Forelimb muscle (tissue), 1 donor: ENCODE results near the gene CEBPG. TPM values are rescaled to one million over a fixed set of nuclear protein-coding genes. Genes with fewer than 3 reads are reported as not detected.

Source experiments
- DNase-seq: peaks from one replicate; pipeline ENCODE4 v3.0.0-alpha.2; 2013; ENCODE audit warnings: low read depth
- polyA plus RNA-seq: library from polyadenylated mRNA; unstranded; fragments of 120-200 nt; gene quantifications from one replicate; pipeline ENCODE4 v1.2.1, GENCODE V29; 2013; ENCODE audit not compliant: insufficient read length

CEBPG gene
- polyA plus RNA-seq, 1 donor, result 19.4 TPM

DNA sequence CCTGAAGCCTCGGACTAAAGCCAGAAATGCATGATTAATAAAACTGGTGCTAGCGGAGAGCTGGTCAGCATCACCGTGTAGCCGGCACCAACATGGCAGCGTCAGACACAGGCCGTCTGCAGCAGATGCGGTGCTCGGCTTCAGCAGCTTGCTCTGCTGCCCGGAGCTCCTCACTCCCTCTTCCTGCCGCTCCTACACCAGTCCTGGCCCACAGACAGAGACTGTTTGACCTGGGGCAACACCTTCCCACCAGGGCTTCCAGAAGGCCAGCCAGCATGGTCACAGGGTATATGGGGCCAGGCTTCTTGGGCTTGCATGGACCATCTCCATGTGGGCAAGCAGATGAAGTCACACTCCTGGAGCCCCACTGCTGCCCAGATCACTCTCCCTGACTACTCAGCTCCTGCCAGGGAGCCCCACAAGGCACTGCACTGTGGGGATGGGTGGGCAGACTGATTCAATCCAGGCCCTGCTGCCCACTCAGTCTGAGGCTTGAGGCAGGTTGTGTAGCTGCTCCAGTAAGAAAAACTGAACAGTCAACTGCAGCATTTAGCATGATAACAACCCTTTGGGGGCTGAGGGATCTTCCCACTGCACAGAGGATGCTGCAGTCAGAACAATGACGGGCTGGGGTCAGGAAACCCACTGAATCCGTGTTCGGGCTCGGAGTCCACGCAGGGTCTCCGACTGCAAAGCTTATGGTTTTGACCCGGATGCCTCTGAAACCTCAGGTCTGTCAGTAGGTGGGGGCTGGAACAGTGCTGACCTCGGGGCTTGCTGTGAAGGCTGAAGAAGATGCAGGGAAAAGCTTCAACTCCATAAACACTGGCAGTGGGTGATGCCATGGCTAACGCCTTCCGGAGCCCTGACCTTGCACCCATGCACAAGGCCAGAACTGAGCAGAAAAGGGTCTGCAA, 45.6 kb downstream of the CEBPG start:
- DNase-seq, result no peak

DNA sequence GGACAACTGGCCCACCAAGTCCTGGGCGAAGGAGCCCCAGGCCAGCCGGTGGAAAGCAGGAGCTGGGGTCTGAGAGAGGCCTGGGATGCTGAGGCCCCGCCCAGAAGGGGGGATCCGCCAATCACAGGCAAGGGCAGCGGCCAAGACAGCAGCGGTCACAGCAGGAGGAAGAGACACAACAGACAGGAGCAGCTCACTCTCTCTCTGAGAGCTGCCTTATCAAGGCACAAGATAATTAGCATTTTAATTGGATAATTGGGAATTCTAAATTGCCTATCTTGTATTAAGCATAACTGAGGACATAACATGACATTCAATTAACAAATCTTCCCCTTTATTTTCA, 46.2 kb downstream of the CEBPG start:
- DNase-seq, result no peak

DNA sequence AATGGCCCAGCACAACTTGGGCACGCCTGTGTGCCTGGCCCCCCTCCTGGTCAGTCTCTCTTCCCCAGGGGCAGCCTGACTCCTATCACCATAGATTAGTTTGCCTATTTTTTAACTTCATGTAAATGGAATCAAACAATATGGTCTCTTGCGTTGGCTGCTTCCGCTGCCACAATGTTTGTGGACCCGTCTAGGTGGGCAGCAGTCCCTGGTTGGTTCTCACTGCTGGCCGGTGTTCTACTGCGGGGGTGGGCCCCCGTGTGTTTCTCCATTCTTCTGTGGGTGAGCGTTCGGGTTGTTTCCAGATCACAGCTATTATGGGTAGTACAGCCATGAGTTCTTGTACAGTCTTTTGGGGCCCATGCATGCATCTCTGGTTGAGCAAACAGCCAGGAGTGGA, 47.3 kb downstream of the CEBPG start:
- DNase-seq, result no peak

DNA sequence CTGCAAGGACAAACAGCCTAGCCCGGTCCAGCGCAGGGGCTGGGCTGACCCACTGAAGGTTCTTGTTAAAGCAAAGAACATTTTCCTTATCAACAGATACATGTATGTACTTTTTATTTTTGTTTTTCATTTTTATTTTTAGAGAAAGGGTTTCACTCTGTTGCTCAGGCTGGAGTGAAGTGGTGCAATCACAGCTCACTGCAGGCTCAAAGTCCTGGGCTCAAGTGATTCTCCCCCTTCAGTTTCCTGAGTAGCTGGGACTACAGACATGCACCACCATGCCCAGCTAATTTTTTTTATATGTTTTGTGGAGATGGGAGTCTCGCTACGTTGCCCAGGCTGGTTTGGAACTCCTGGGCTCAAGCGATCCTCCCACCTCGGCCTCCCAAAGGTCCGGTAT, 47.9 kb downstream of the CEBPG start:
- no peak for DNase-seq

DNA sequence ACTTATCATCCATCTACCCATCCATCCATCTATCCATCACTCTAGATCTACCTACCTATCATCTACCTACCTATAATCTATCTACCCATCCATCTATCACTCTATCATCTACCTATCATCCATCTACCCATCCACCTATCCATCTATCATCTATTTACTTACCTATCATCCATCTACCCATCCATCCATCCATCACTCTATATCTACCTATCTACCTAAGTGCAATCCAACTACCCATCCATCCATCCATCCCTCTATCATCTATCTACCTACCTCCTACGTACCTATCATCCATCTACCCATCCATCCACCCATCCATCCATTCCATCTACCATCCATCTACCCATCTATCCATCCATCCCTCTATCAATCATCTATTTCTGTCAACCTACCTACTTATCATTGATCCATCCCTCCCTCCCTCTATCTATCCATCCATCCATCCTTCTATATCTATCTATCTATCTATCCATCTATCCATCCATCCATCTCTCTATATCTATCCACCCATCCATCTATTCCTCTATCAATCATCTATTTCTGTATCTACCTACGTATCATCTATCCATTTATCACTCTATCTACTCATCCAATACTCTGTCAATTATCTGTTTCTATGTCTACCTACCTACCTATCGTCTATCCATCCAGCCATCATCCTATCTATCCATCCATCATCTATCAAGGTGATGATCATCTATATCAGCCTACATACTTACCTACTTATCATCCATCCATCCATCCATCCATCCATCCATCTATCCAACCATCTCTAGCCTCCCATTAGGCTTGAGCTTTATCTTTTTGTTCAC, 49.1 kb downstream of the CEBPG start:
- DNase-seq, result no peak

DNA sequence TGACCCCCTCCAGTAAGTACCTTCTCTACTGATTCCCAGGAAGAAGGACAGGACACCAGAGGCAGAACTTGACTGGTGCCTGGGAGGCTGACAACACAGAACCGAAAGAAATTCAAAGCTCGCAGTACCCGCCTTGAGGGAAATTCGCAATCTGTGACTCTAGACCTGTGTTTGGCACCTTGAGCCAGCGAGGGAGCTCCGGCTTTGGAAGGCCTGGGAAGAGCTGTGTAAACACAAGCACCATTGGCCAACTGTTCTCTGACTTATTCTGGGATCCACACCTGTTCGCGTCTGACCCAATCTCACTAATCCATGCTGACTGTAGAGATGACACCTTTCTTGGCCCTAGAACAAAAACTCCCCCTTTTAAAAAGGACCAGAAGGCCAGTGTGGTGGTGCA, 50.7 kb downstream of the CEBPG start:
- no peak for DNase-seq

DNA sequence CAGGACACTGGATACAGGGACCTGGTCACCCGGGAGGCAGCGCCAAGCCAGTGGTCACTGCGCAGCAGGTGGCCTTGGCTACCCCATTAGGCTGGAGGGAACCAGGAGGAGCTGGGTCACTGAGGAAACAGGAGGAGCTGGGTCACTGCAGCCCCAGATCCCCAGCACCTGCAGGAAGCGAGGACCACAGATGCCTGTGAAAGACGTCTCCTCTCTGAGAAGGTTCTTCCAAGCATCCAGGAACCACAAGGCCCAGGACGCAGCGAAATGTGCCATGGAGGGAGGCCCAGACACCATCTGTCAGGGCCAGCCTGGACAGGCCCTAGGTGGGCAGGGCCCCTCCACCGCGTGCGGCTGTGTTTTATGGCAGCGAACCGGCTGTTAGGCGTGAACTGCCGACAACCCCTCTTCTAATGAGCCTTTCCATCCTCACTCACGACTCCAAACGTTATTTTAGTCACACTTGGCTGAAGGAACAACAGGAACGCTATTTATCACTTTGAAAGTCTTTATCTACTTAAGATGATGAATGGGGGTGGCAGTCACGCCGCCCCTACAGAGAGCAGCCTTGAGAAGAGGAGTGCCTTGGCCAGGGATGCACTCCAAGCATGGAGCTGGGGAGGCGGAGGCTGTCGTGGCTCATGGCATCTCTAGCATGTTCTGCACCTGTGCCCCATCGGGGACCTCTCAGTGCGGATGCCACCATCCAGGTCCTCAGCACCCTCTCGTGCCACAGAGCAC, 53.3 kb downstream of the CEBPG start:
- DNase-seq, result no peak

DNA sequence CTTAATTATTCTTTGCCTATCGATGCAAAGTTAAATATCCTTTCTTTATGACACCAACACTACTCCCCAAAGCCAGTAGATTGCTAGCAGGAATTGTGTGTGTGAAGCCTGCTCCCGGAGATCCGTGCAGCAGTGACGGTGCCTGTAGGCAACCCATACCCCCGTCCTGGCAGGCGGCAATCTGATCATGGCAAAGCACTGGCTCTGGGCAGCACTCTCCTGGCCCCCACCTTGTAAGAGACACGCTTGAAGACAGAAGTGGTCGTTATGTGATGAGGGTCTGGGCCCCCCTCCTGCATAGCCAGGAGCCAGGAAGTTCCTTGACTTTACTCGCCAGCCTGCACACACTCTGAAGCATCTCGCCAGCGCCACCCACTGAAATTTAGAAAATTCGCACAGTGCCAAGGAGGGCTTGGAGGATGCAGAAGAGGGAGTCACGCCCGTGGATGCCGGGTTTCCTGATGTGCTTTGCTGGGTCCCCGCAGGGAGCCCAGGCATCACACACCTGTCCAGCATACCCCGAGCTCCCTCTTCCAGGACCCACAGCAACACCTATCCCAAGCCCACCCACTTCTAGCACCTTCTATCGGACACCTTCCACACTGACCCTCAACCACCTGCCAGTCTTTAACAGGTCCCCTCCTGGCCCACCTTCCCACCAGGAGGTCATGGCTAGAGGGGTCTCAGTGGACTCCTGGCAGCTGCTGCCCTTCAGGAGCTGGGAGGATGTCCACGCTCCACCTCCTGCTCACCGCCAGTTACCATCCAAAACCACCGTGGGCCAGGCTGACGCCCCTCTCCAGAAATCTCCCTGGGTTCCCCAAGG, 54.5 kb downstream of the CEBPG start:
- no peak for DNase-seq

DNA sequence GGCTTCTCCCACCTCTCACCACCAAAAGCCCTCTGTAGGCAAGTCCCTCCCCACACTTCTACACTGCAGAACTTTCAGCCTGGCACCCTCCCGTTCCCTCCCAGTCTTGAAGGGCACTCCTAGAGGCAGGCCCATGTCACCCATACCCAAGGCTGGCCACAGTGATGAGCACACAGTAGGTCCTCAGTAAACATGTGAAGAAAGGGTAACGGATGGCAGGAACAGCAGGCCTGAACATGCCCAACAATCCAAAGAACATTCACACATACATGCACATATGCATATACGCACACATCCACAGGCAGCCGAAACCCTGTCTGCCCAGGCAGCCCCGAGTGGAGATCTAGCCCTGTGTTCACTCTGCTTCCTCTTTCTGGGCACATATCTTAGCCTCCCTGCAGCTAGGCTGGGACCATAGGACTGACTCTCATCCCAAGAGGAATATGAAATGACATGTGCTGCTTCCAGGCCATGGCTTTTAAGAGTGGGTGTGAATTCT, 55.2 kb downstream of the CEBPG start:
- DNase-seq, result no peak

DNA sequence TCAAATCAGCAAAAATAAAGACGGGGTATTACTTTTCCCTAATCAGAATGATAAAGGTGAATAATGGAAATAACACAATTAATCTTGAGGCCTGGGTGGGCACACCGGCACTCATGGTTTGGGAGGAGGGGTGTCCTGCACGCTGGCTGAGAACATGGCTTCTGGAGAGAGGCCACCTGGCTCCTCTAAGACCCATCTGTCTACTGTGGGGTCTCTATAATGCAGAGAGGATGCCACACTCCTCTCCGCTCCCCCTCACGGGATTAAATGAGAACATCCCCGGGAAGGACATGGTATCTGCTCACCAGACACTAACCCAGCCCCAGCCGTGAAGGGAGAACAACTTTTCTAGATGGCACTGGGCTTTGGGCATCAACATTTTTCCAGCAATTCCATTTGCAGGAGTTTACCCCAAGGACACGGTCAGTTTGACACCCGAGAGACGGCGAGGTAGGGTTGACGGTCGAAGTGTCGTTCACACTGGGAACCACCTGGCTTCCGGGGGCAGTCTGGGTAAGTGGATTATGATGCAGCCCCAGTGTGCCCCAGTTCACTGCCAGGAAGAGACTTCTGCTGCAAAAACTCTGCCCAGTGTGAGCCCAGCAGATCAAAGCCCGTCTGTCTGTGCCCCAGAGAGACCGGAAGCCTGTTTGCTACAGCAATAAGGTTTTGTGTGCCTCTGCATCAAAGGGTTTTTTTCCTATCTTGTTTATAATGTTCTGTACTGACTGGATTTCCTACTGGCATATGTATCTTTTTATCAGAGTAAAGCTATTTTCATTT, 56.6 kb downstream of the CEBPG start:
- DNase-seq, result no peak

DNA sequence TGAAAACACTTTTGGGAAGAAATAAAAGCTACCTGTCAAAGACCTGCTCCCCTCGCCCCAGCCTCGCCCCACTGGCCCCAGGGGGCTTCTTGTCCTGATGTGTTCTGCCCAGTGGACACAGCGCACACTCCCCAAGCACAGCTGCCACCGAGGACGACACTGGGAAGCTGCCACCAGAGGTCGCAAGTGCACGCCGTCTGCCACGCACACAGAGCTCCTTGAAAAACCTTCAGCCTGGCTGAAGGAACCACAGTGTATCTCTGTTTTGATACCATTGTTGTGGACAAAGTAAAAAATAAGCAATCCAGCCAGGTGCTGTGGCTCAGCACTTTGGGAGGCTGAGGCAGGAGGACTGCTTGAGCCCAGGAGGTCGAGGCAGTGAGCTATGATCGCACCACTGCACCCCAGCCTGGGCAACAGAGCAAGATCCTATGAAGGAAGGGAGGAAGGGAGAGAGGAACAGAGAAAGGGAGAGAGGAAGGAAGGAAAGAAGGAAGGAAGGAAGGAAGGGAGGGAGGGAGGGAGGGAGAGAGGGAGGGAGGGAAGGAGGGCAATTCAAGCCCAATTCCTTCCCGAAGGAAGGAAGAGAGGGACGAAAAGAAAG, 57.3 kb downstream of the CEBPG start:
- DNase-seq, result peak; percentile 26

DNA sequence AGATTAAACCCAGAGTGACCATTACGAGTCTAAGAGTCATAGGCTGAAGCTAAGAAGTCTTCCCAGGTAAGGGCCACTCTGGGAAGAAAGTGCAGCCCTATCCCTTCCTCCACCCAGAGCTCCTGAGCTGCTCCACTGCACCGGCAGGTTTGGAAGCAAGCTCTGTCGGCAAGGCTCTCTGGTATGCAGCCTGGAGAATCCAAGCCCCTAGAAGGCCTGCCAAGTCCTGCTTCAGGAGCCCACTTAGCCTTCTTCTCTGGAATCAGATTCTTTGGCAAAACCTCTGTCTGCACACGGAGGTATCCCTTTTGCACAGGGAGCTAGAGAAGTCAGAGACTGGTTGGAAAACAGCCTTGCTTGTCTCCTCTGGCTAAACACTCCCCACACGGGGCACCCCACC, 58.5 kb downstream of the CEBPG start:
- no peak for DNase-seq

Other genes with a start within 250 kb of the CEBPG start
- gene WDR88, start 241.6 kb upstream of the CEBPG start, polyA plus RNA-seq, result 0.56 TPM
- 19.2 TPM for gene LRP3, start 179.4 kb upstream of the CEBPG start, polyA plus RNA-seq
- 8.0 TPM for gene SLC7A10, start 147.9 kb upstream of the CEBPG start, polyA plus RNA-seq
- 4.4 TPM for gene CEBPA, start 71.2 kb upstream of the CEBPG start, polyA plus RNA-seq
- 36.7 TPM for gene PEPD, start 148.1 kb downstream of the CEBPG start, polyA plus RNA-seq
- gene CHST8, start 248.2 kb downstream of the CEBPG start, polyA plus RNA-seq, result 0.38 TPM